Esophagus squamous epithelium (tissue), 5 donors: Measurements from ENCODE around the gene ZBTB48. TPM values are rescaled to one million over a fixed set of nuclear protein-coding genes. Genes with fewer than 3 reads are reported as not detected.
A peak's percentile ranks its signal among the peaks of the same experiment; 100 is the strongest.

Experiments
- DNase-seq: peaks from one replicate; lab custom pipeline; 2025; lab: John Stamatoyannopoulos, UW
- H3K27ac ChIP-seq, 4 donors: fragments of 200-600 bp; sonication (generic); one replicate each; pipeline ENCODE4 v1.5.1; 2016 to 2019; ENCODE audit warnings: mild to moderate bottlenecking in 1 of 4
- H3K27me3 ChIP-seq, 4 donors: fragments of 200-600 bp; sonication (generic); 1 replicate in 3 of 4; 2 replicates in 1 of 4; pipeline versions ENCODE4 v1.5.1 to v1.6.0; 2017 to 2021; ENCODE audit warnings: antibody characterized with exemption in 1 of 4
- H3K36me3 ChIP-seq, 3 donors: fragments of 200-600 bp; sonication (generic); one replicate each; pipeline ENCODE4 v1.5.1; 2016 to 2019
- H3K4me1 ChIP-seq, 3 donors: fragments of 200-600 bp; sonication (generic); one replicate each; pipeline ENCODE4 v1.5.1; 2017 to 2019
- H3K4me3 ChIP-seq, 4 donors: fragments of 200-600 bp; sonication (generic); 1 replicate in 3 of 4; 2 replicates in 1 of 4; pipeline ENCODE4 v1.5.1; 2016 to 2019; ENCODE audit warnings: mild to moderate bottlenecking in 2 of 4, moderate library complexity in 1 of 4
- H3K9me3 ChIP-seq, 3 donors: fragments of 200-600 bp; sonication (generic); one replicate each; pipeline ENCODE4 v1.5.1; 2016 to 2019
- POLR2A ChIP-seq, 4 donors: fragments of 450-650 bp; IDR thresholded peaks; one replicate each; pipeline ENCODE4 v1.6.1; 2017; ENCODE audit warnings: antibody characterized with exemption in 4 of 4, mild to moderate bottlenecking in 4 of 4, moderate library complexity in 3 of 4
- WGBS, 2 donors: methylation state at CpG; one replicate each; pipeline ENCODE4 v1.1.5; 2018; 5-methylcytosine and 5-hydroxymethylcytosine counted together
- intact Hi-C: fragments of 100-400 bp; cut with DNase I; formaldehyde crosslinking; loops from one replicate; pipeline ENCODE4 v1.15.0; 2022
- total RNA-seq, 4 donors: library from RNA; depleted of rRNA; stranded (reverse); fragments of >200 nt; gene quantifications; one replicate each; pipeline ENCODE4 v1.1.0, GENCODE V29; 2016
- TF ChIP-seq, protein P1 (sequence below), 6 experiments: fragments of 450-650 bp in 4 of 6; fragments of 200-600 bp in 2 of 6; sonication (generic) in 2 of 6; IDR thresholded peaks; one replicate each; pipeline ENCODE4 v1.5.1; 2016 to 2019; ENCODE audit warnings: antibody characterized with exemption in 6 of 6, mild to moderate bottlenecking in 4 of 6, moderate library complexity in 4 of 6
- donor health status: DM: yes; HTN: yes; CAD: no.

Gene ZBTB48
- total RNA-seq, 4 donors from 2014 or later: 7.2 to 26.0 (median 16.0) TPM

DNA sequence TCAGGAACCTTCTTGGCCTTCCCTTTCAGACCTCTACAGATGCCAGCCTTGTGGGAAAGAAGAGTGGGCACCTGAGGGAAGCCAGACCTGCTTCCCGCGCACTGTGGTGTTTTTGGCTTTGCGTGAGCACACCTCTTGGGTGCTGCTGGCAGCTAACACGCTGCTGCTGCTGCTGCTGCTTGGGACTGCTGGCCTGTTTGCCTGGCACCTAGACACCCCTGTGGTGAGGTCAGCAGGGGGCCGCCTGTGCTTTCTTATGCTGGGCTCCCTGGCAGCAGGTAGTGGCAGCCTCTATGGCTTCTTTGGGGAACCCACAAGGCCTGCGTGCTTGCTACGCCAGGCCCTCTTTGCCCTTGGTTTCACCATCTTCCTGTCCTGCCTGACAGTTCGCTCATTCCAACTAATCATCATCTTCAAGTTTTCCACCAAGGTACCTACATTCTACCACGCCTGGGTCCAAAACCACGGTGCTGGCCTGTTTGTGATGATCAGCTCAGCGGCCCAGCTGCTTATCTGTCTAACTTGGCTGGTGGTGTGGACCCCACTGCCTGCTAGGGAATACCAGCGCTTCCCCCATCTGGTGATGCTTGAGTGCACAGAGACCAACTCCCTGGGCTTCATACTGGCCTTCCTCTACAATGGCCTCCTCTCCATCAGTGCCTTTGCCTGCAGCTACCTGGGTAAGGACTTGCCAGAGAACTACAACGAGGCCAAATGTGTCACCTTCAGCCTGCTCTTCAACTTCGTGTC is 995 bp upstream of the ZBTB48 start:
- H3K4me1 ChIP-seq: peaks cover 20 to 42% (median 27%) of the 10 kb centered on the region in 3 donors
- DNase-seq: no peak
- peaks cover 0 to 10% (median 0%) of the 10 kb centered on the region in 3 donors for H3K36me3 ChIP-seq
- TF ChIP-seq, protein P1, sequence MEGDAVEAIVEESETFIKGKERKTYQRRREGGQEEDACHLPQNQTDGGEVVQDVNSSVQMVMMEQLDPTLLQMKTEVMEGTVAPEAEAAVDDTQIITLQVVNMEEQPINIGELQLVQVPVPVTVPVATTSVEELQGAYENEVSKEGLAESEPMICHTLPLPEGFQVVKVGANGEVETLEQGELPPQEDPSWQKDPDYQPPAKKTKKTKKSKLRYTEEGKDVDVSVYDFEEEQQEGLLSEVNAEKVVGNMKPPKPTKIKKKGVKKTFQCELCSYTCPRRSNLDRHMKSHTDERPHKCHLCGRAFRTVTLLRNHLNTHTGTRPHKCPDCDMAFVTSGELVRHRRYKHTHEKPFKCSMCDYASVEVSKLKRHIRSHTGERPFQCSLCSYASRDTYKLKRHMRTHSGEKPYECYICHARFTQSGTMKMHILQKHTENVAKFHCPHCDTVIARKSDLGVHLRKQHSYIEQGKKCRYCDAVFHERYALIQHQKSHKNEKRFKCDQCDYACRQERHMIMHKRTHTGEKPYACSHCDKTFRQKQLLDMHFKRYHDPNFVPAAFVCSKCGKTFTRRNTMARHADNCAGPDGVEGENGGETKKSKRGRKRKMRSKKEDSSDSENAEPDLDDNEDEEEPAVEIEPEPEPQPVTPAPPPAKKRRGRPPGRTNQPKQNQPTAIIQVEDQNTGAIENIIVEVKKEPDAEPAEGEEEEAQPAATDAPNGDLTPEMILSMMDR (IDR thresholded peaks at IDR 0.05): no peak
- TF ChIP-seq POLR2A (IDR thresholded peaks at IDR 0.05): no peak
- peak overlapping the region; percentile 96 to 99 (median 98) for H3K27ac ChIP-seq
- WGBS, 2 donors: 83 to 98% methylated on average over 7 to 8 of the region's 14 CpGs
- intact Hi-C loops: no loop called here
- peak overlapping the region in 2 of 4 donors; percentile 79 to 99 for H3K4me3 ChIP-seq
- H3K9me3 ChIP-seq: no peaks in the 10 kb centered on the region
- no peaks in the 10 kb centered on the region for H3K27me3 ChIP-seq

DNA sequence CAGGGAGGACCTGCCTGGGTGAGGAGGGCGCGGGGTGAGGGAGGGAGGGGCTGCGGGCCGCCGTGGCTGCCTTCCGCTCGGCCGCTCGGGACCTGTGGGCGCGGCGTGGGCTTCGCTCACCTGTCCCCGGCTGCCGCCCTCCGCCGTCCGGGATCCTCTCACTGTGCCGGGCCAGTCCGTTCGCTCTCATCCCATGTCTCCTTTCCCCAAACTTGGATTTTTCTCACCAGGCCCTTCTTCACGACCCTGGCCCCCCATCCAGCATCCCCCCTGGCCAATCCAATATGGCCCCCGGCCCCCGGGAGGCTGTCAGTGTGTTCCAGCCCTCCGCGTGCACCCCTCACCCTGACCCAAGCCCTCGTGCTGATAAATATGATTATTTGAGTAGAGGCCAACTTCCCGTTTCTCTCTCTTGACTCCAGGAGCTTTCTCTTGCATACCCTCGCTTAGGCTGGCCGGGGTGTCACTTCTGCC is 362 bp downstream of the ZBTB48 start:
- intact Hi-C loops: no loop called here

DNA sequence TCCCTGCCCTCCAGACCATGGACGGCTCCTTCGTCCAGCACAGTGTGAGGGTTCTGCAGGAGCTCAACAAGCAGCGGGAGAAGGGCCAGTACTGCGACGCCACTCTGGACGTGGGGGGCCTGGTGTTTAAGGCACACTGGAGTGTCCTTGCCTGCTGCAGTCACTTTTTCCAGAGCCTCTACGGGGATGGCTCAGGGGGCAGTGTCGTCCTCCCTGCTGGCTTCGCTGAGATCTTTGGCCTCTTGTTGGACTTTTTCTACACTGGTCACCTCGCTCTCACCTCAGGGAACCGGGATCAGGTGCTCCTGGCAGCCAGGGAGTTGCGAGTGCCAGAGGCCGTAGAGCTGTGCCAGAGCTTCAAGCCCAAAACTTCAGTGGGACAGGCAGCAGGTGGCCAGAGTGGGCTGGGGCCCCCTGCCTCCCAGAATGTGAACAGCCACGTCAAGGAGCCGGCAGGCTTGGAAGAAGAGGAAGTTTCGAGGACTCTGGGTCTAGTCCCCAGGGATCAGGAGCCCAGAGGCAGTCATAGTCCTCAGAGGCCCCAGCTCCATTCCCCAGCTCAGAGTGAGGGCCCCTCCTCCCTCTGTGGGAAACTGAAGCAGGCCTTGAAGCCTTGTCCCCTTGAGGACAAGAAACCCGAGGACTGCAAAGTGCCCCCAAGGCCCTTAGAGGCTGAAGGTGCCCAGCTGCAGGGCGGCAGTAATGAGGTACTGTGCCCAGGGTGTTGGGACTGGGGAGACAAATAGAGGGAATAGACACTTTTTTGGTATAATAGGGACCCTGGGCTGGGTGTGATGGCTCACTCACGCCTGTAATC is 1.0 kb downstream of the ZBTB48 start:
- intact Hi-C loops: no loop called here
- TF ChIP-seq, protein P1 (IDR thresholded peaks at IDR 0.05): no peak
- H3K4me3 ChIP-seq: peak overlapping the region; percentile 79 to 99 (median 88)
- H3K27ac ChIP-seq: peak overlapping the region; percentile 96 to 99 (median 98)
- H3K9me3 ChIP-seq: no peaks in the 10 kb centered on the region
- H3K4me1 ChIP-seq: peaks cover 20 to 62% (median 27%) of the 10 kb centered on the region in 3 donors
- 19 to 40% methylated on average over 4 to 8 of the region's 19 CpGs for WGBS, 2 donors
- H3K27me3 ChIP-seq: no peaks in the 10 kb centered on the region
- H3K36me3 ChIP-seq: peaks cover 0 to 10% (median 0%) of the 10 kb centered on the region in 3 donors
- DNase-seq: no peak

More for the DNA sequence above, 362 bp downstream of the ZBTB48 start:
- H3K4me1 ChIP-seq: peaks cover 20 to 56% (median 27%) of the 10 kb centered on the region in 3 donors
- no peaks in the 10 kb centered on the region for H3K9me3 ChIP-seq
- peak overlapping the region; percentile 79 to 99 (median 88) for H3K4me3 ChIP-seq
- H3K36me3 ChIP-seq: peaks cover 0 to 10% (median 0%) of the 10 kb centered on the region in 3 donors
- DNase-seq: no peak
- WGBS, 2 donors: 0 to 2% methylated on average over 9 to 20 of the region's 30 CpGs
- peak overlapping the region; percentile 96 to 99 (median 98) for H3K27ac ChIP-seq
- H3K27me3 ChIP-seq: no peaks in the 10 kb centered on the region
- TF ChIP-seq, protein P1 (IDR thresholded peaks at IDR 0.05): no peak
- TF ChIP-seq POLR2A (IDR thresholded peaks at IDR 0.05): no peak

DNA sequence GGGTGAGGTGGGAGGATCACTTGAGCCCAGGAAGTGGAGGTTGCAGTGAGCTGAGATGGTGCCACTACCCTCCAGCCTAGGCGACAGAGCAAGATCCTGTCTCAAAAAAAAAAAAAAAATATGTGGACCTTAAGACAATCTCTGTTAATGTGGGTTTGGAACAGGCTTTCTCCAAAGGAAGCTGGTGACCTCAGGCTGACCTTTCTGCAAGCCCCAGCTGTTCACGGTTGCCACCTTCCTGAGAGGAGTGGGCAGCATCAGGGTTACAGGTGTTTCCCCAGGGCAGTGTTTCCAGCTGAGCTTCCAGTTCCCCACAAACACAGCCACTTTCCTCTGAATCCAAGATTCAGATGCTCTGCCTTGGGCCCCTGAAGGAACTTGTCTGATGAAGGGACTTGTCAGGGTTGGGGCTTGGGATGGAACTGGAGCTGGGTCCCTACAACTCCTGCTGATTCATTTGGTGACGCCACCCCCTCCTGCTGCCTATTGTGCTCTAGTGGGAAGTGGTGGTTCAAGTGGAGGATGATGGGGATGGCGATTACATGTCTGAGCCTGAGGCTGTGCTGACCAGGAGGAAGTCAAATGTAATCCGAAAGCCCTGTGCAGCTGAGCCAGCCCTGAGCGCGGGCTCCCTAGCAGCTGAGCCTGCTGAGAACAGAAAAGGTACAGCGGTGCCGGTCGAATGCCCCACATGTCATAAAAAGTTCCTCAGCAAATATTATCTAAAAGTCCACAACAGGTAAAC is 1.9 kb downstream of the ZBTB48 start:
- DNase-seq: no peak
- intact Hi-C loops: no loop called here
- 65 to 73% methylated on average over 9 to 10 of the region's 10 CpGs for WGBS, 2 donors
- Histone ChIP-seq H3K27me3 (no peaks in the 10 kb centered on the region), H3K4me3 (peak overlapping the region in 1 of 4 donors; percentile 99), H3K36me3 (peaks cover 0 to 17% (median 0%) of the 10 kb centered on the region in 3 donors), H3K9me3 (no peaks in the 10 kb centered on the region), H3K4me1 (peaks cover 25 to 72% (median 33%) of the 10 kb centered on the region in 3 donors), H3K27ac (peak overlapping the region; percentile 20 to 99 (median 98))
- TF ChIP-seq, protein P1 (IDR thresholded peaks at IDR 0.05): no peak
- TF ChIP-seq POLR2A (IDR thresholded peaks at IDR 0.05): no peak
